SK-N-MC (cell line): ENCODE data around the gene RHPN2.

Experiments
- EZH2 ChIP-seq: fragments of 200-600 bp; sonication (generic); IDR thresholded peaks from one replicate; pipeline ENCODE4 v1.6.1; 2017; ENCODE audit warnings: antibody characterized with exemption
- FOXP2 ChIP-seq: optimal IDR thresholded peaks from 2 replicates; pipeline ENCODE3; 2011; ENCODE audit warnings: mild to moderate bottlenecking, moderate library complexity; ENCODE audit not compliant: insufficient read depth; ENCODE audit errors: extremely low read length, control extremely low read depth
- POLR2AphosphoS5 ChIP-seq: IDR thresholded peaks from 2 replicates; pipeline ENCODE4 v1.6.1; 2012; ENCODE audit warnings: mild to moderate bottlenecking, low read depth, low read length, borderline replicate concordance

DNA sequence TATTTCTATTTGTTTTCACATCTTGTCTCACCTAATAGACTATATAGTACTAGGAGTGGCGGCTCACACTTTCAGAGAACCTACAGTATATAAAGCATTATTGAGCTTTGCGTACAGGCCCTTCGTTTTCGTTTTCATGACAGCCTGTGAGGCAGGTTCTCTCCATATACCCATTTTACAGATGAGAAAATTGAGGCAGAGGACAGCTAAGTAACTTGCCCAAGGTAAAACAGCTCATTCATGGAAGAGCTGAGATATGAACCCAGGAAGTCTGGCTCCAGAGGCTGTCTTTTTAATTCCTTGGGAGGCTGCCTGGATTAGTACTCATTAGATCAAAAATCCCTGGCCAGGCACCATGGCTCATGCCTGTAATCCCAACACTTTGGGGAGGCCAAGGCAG, 63.8 kb downstream of the RHPN2 start:
- TF ChIP-seq EZH2 (no peak), POLR2AphosphoS5 (no peak), FOXP2 (no peak)
